ENCODE measurements around the gene FIGNL2.

FIGNL2 gene

GRCh38 chr12:51879102-51879501 lies 30.6 kb upstream of the FIGNL2 start:
- DNase-seq (ENCODE audit: low spot score) (no peak), FAIRE-seq (no peak)

GRCh38 chr12:51874486-51874885 lies 26.0 kb upstream of the FIGNL2 start:
- DNase-seq (ENCODE audit: low spot score) (no peak), FAIRE-seq (no peak)

GRCh38 chr12:51874000-51874399 lies 25.5 kb upstream of the FIGNL2 start:
- DNase-seq (ENCODE audit: low spot score) = no peak
- no peak for FAIRE-seq

GRCh38 chr12:51873251-51873994 lies 24.9 kb upstream of the FIGNL2 start:
- DNase-seq (ENCODE audit: low spot score) (no peak), FAIRE-seq (no peak)

GRCh38 chr12:51872689-51872981 lies 24.1 kb upstream of the FIGNL2 start:
- no peak for DNase-seq (ENCODE audit: low spot score)
- no peak for FAIRE-seq

- FAIRE-seq (no peak), DNase-seq (ENCODE audit: low spot score) (no peak)
These were observed 23.6 kb upstream of the FIGNL2 start for GRCh38 chr12:51871918-51872688.

- FAIRE-seq = no peak
- no peak for DNase-seq (ENCODE audit: low spot score)
These were observed 22.6 kb upstream of the FIGNL2 start for GRCh38 chr12:51871126-51871525.

- FAIRE-seq (no peak), DNase-seq (ENCODE audit: low spot score) (no peak)
These were observed 22.0 kb upstream of the FIGNL2 start for GRCh38 chr12:51870504-51870903.

- DNase-seq (ENCODE audit: low spot score) (no peak), FAIRE-seq (no peak)
These were observed 21.4 kb upstream of the FIGNL2 start for GRCh38 chr12:51869931-51870330.

GRCh38 chr12:51869496-51869865 lies 21.0 kb upstream of the FIGNL2 start:
- FAIRE-seq = no peak

GRCh38 chr12:51868821-51869495 lies 20.4 kb upstream of the FIGNL2 start:
- no peak for FAIRE-seq
- DNase-seq (ENCODE audit: low spot score) = no peak

More at GRCh38 chr12:51869496-51869865, 21.0 kb upstream of the FIGNL2 start:
- no peak for DNase-seq (ENCODE audit: low spot score)

GRCh38 chr12:51867796-51868428 lies 19.4 kb upstream of the FIGNL2 start:
- FAIRE-seq (no peak), DNase-seq (ENCODE audit: low spot score) (no peak)

GRCh38 chr12:51867371-51867770 lies 18.9 kb upstream of the FIGNL2 start:
- no peak for FAIRE-seq
- DNase-seq (ENCODE audit: low spot score) = no peak

- DNase-seq (ENCODE audit: low spot score) (no peak), FAIRE-seq (no peak)
These were observed 18.2 kb upstream of the FIGNL2 start for GRCh38 chr12:51866762-51867161.

- DNase-seq (ENCODE audit: low spot score) = no peak
- FAIRE-seq = no peak
These were observed 17.8 kb upstream of the FIGNL2 start for GRCh38 chr12:51866324-51866723.

GRCh38 chr12:51865757-51866270 lies 17.3 kb upstream of the FIGNL2 start:
- no peak for DNase-seq (ENCODE audit: low spot score)
- FAIRE-seq = no peak

GRCh38 chr12:51864833-51865670 lies 16.5 kb upstream of the FIGNL2 start:
- DNase-seq (ENCODE audit: low spot score) (no peak), FAIRE-seq (no peak)

GRCh38 chr12:51863933-51864832 lies 15.7 kb upstream of the FIGNL2 start:
- FAIRE-seq = no peak

GRCh38 chr12:51863363-51863932 lies 14.9 kb upstream of the FIGNL2 start:
- no peak for FAIRE-seq

More at GRCh38 chr12:51863933-51864832, 15.7 kb upstream of the FIGNL2 start:
- no peak for DNase-seq (ENCODE audit: low spot score)

More at GRCh38 chr12:51863363-51863932, 14.9 kb upstream of the FIGNL2 start:
- DNase-seq (ENCODE audit: low spot score) = no peak

Data from RCC 7860 (cell line).